Kidney epithelial cell (primary cell): ENCODE results near the gene YTHDF1. TPM values are rescaled to one million over a fixed set of nuclear protein-coding genes. Genes with fewer than 3 reads are reported as not detected.
A peak's percentile ranks its signal among the peaks of the same experiment; 100 is the strongest.

ENCODE experiments used
- DNase-seq: peaks from one replicate; pipeline ENCODE4 v3.0.0-alpha.2; 2010; ENCODE audit warnings: low read depth
- H3K27me3 ChIP-seq: 2 replicates; pipeline ENCODE4 v1.6.0; 2011; ENCODE audit warnings: low read length; ENCODE audit not compliant: control insufficient read depth, insufficient read depth
- H3K36me3 ChIP-seq: 2 replicates; pipeline ENCODE4 v1.5.1; 2011; ENCODE audit warnings: low read length; ENCODE audit not compliant: control insufficient read depth, insufficient read depth
- H3K4me3 ChIP-seq: 2 replicates; pipeline ENCODE4 v1.5.1; 2011; ENCODE audit warnings: low read depth, mild to moderate bottlenecking, control low read depth, low read length
- total RNA-seq: library from RNA; depleted of rRNA; stranded (reverse); fragments of >200 nt; gene quantifications from 2 replicates; pipeline ENCODE4 v1.2.3, GENCODE V29; 2015
- TF ChIP-seq, protein P1 (sequence below): IDR thresholded peaks from 2 replicates; pipeline ENCODE4 v1.5.1; 2011; ENCODE audit warnings: mild to moderate bottlenecking, moderate library complexity, low read length, control low read depth, inconsistent platforms; ENCODE audit not compliant: insufficient read depth, poor library complexity, severe bottlenecking

The YTHDF1 gene
- total RNA-seq: 54.3 and 54.8 TPM in 2 replicates

DNA sequence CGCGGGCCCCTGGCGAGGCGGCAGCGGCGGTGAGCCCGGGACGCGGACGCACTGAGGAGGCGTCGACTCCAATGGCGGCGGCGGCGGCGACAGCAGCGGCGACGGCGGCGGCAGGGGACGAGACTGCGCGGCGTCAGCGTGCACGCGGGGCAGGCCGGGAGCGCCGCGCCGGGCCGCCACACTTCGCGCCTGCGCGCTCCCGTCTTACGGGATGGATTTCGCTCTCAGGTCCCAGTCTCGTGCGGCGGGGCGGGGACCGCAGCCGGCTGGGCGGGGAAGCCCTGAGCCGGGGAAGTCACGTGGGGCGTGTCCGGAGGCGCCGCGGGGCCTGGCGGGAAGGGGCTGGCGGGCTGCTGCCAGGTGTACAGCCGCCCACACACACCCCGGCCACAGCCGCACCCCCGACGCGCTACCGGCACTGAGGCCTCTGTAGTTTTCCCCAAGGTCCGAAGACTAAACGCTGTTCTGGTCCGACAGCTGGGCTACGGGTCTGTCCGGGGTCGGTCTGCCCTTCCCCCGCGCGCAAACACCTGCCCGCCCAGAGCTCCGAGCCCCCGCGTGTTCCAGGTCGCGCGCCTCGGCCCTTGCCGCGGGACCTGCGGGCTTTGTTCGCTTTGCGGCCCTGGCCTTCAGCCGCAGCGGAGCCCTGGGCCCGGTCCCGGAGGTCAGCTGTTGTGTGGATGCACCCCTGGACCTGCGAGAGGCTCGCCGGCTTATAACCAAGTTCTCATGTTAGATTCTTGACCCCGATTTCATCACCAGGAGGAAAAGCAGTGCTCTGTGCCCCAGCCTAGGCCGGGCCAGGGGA, at the start of gene YTHDF1:
YTHDF1 (minus strand) TSS at position 91 of the 808 bp plus-strand sequence. CDS start 239 bp downstream, outside the sequence.
- TF ChIP-seq, protein P1, sequence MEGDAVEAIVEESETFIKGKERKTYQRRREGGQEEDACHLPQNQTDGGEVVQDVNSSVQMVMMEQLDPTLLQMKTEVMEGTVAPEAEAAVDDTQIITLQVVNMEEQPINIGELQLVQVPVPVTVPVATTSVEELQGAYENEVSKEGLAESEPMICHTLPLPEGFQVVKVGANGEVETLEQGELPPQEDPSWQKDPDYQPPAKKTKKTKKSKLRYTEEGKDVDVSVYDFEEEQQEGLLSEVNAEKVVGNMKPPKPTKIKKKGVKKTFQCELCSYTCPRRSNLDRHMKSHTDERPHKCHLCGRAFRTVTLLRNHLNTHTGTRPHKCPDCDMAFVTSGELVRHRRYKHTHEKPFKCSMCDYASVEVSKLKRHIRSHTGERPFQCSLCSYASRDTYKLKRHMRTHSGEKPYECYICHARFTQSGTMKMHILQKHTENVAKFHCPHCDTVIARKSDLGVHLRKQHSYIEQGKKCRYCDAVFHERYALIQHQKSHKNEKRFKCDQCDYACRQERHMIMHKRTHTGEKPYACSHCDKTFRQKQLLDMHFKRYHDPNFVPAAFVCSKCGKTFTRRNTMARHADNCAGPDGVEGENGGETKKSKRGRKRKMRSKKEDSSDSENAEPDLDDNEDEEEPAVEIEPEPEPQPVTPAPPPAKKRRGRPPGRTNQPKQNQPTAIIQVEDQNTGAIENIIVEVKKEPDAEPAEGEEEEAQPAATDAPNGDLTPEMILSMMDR: no peak

DNA sequence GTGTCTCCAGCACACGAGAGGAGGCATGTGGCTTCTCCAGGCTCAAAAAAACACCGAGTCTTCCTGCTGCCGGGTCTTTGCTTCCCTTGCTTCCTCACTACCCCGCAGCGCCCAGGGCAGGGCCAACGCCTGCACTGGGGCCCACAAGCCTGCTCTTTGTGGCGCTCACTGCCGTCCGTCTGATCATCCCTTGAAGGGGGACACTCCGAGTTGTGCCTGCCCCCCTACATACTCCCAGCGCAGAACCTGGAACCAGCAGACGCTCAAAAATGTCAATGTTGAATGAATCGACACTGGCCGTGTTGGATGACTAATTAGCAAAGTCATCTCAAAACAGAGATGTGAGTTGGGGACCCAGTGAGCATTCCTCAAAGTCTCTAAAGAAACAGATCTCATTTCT, 48.6 kb upstream of the YTHDF1 start:
- TF ChIP-seq, protein P1: no peak
- no peak for DNase-seq
- peaks cover 27% of the 10 kb centered on the region for H3K27me3 ChIP-seq
- no peak overlapping the region for H3K4me3 ChIP-seq
- no peaks in the 10 kb centered on the region for H3K36me3 ChIP-seq

More for the DNA sequence above, at the start of gene YTHDF1:
- DNase-seq: peak; percentile 60
- peaks cover 10% of the 10 kb centered on the region for H3K27me3 ChIP-seq
- H3K4me3 ChIP-seq: peak within 1 kb of the TSS; percentile 70
- H3K36me3 ChIP-seq: peaks cover 3% of the 10 kb centered on the region

DNA sequence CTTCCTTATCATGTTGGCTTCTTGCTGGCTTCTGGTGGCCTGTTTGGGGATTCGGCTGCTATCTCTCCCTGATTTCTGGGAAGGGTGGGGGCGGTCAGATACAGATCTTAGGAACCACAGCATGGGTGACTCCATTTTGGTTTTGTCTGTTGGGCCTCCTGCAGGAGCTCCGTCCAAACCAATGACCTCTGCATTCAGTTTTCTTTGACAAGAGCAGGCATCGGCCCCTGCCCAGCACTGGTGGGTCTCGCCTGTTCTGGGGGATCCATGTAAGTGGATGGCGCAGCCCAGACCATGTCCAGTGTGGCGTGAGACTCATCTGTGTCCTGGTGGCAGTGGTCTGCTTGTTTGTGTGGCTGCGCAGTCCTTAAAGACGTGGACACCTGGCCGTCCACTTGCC, 48.1 kb upstream of the YTHDF1 start:
- TF ChIP-seq, protein P1: no peak
- Histone ChIP-seq H3K36me3 (no peaks in the 10 kb centered on the region), H3K27me3 (peaks cover 32% of the 10 kb centered on the region), H3K4me3 (no peak overlapping the region)
- no peak for DNase-seq

DNA sequence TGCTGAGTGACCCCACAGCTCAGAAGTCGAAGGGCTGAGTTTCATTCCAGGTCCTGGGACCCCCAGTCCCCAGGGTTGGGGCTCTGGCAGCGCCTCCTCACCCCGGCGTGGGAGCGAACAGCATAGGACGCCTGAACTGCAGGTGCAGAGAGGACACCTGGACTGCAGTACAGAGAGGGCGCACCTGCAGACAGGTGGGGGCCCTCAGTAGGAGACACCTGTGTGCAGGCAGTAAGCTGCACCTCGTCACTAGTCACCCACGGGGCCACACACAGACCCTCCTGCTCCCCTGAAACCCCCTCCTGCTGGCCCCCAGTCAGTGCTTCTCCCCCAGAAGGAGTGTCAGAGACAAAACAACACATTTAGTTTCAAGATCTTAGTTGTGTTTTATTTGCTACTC, 46.9 kb upstream of the YTHDF1 start:
- DNase-seq: no peak
- Histone ChIP-seq H3K4me3 (no peak overlapping the region), H3K27me3 (peaks cover 35% of the 10 kb centered on the region), H3K36me3 (no peaks in the 10 kb centered on the region)
- TF ChIP-seq, protein P1: no peak

DNA sequence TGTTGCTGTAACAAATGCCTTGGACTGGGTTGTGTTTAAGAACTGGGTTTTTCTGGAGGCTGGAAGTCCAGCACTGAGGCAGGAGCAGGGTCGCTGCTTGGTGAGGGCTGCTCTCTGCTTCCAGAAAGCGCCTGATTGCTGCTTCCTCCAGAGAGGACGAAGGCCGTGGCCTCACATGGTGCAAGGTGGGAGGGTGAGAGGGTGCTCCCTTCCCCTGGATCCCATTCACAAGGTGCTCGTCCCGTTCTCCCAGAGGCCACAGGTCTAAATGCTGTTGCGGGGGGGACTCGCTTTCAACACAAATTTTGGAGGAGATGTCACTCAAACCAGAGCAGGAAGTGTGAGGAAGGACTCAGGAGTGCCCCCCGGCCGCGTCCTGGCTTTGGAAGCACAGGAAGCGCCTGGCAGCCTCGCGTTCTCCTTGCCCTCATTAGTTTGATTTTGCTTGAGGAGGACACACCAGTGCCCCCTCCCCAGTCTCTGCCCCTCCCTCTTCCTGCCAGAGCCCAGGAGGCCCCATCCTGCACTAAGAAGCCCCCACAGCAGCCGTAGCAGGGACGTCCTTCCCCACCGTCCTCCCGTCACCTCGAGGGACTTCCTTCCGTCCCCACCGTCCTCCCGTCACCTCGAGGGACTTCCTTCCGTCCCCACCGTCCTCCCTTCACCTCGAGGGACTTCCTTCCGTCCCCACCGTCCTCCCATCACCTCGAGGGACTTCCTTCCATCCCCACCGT, 46.0 kb upstream of the YTHDF1 start:
- TF ChIP-seq, protein P1: no peak
- no peak for DNase-seq
- Histone ChIP-seq H3K27me3 (peaks cover 35% of the 10 kb centered on the region), H3K36me3 (no peaks in the 10 kb centered on the region), H3K4me3 (no peak overlapping the region)
